Measurements from ENCODE around the gene VAX1.
A peak's percentile ranks its signal among the peaks of the same experiment; 100 is the strongest.
"Not testable (repeated sequence)": the region's sequence is repeated elsewhere in the genome, so short reads cannot be mapped to it uniquely, and the experiment has no call there.

Gene VAX1

DNA sequence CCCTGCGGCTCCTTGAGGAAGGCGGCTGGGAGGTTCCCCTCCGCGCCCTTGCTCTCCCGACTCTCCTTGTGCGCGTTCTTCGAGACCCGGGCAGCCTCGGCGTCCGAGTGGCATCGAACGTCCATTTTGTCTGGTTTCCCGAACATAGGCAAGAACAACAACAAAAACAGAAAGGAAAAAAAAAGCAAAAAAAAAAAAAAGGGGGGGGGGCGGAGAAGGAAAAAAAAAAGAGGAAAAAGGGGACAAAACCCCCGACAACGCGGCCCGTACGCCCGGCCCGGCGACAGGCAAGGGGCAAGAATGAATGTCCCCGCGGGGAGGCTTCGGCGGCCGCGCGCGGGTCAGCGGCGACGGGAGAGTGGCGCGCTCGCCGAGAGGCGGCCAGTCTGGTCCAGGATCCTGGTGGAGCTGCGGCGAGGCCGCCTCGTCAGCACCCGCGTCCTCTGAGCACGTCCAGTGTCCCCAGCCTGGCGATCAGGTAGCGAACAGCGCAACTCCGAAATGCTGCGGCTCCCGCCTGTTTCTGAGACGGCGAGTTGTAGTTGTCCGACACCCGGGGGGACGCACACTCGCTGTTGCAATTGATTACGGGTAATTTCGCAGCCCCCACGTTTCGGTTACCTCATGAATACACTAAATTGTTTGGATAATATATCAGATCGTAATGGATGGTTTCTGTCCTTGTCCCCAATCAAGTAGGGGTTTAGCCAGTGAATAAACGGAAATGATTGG is at the start of gene VAX1:
TSS of gene VAX1 (minus strand) at position 360 of the 732 bp plus-strand sequence. CDS start at position 146, 214 bp downstream.
- no peak for DNase-seq (ENCODE audit: low read depth in 2 of 2)

DNA sequence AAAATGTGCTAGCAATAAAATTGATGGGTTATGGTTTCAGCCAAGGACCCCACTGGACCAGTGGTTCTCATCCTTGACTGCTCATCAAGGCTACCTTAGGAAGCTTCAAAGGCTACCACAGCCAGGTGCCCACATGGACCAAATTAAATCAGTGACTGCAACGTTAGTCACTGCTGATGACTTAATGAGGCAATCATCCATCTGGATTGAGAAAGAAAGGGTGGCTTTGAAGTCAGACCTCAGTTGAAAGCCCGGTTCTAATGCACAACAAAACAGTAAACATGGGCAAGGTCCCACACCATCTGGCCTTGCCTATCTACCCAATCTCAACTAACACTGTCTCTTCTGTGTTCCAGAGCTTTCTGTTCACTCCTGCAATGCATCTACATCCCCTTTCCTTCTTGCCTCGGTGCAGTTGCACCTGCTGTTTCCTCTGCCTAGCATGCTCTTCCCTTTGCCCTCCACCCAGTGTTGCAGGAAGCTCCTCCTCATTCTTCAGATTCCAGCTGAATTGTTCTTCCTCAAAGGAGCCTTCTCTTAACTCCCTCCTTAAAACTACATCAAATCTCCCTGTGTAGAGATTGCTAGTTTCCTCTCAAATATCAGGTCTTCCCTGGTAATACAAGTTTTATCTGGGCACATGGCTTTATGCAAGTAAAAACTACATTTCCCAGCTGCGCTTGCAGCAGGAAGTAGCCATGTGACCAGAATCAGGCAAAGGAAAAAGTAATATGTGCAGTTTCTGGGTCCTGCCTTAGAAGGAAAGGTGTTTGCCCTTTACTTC is 49.0 kb upstream of the VAX1 start:
- no peak for DNase-seq (ENCODE audit: low read depth in 2 of 2)

DNA sequence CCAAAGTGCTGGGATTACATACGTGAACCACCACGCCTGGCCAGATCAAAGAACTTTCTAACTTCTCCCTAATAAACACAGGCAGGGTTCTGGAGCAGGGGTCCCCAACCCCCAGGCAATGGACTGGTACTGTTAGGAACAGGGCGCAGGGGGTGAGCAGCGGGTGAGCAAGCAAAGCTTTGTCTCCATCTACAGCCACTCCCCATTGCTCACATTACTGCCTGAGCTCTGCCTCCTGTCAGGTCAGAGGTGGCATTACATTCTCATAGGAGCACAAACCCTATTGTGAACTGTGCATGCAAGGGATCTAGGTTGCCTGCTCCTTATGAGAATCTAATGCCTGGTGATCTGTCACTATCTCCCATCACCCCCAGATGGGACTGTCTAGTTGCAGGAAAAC is 47.7 kb upstream of the VAX1 start:
- not testable (repeated sequence) for DNase-seq (ENCODE audit: low read depth in 2 of 2)

GRCh38 chr10:117184821-117185220 is 46.8 kb upstream of the VAX1 start:
- DNase-seq (ENCODE audit: low read depth in 2 of 2), result no peak

- DNase-seq (ENCODE audit: low read depth in 2 of 2), result no peak
These were observed 46.2 kb upstream of the VAX1 start for GRCh38 chr10:117184296-117184695.

DNA sequence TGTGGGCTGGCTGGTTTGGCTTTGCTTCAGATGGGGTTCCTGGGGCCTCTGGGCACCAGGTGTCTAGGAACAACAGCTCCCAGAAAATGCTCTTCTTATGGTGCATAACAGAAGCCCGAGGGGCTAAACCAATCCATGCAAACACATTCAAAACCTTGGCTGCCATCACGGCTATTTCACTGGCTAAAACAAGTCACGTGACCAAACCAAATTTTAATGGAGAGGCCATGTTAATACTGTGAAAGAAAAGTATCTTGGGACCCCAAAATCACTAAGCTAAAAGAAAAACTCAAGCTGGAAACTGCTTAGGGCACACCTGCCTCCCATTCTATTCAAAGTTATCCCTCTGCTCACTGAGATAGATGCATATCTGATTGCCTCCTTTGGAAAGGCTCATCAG is 40.1 kb upstream of the VAX1 start:
- no peak for DNase-seq (ENCODE audit: low read depth in 2 of 2)

DNA sequence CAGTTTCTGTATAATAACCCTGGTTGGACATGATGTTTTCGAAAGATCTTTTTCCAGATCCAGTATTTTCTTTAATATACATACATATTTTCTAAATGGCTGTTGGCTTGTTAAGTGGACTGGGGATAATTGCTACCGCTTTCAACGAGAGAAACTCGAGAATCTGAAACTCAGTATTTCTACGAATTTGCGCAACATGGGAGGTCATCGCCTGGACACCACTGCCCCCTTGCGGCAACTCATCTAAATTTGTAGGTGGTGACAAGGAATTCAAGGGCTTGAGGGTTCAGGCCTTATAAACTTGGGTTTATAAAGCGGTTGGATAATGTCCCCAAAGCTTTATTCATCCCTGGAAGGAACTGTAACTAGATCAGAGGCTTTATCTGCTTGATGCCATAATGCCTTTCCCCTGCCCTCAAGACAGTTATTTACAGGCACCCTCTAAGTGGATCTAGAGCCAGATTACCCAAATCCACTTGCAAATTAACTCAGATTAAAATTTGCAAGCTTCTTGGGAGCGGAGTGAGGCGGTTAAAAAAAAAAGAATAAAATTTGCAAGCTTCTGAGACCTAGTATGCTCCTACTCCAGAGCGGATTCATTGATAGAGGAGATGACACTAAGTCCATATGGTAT is 37.9 kb upstream of the VAX1 start:
- peak; percentile 47 to 52 for DNase-seq (ENCODE audit: low read depth in 2 of 2)

GRCh38 chr10:117175215-117175900 is 37.3 kb upstream of the VAX1 start:
- DNase-seq (ENCODE audit: low read depth in 2 of 2), result no peak

- peak; percentile 69 to 79 for DNase-seq (ENCODE audit: low read depth in 2 of 2)
These were observed 36.6 kb upstream of the VAX1 start for GRCh38 chr10:117174439-117175214.

- no peak for DNase-seq (ENCODE audit: low read depth in 2 of 2)
These were observed 32.2 kb upstream of the VAX1 start for GRCh38 chr10:117170244-117170643.

DNA sequence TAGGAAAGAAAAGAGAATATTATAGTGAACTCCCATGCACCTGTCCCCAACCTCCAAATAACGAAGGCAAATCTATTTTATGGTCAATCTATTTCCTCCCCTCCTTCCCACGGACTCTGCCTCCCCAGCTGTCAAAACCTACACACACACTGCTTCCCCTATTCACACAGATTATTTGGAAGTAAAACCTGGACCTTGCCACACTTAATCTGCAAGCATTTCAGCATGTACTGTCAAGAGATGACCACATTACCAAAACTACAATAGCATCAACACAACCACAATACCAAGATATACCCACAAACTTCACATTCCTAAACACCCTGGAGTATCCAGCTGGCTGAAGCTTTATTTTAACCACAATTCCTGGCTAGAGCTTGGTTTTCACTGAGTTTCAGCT is 31.4 kb upstream of the VAX1 start:
- DNase-seq (ENCODE audit: low read depth in 2 of 2), result no peak

GRCh38 chr10:117168729-117169128 is 30.7 kb upstream of the VAX1 start:
- DNase-seq (ENCODE audit: low read depth in 2 of 2), result no peak

- DNase-seq (ENCODE audit: low read depth in 2 of 2), result peak in 1 of 2 donors; percentile 45
These were observed 30.0 kb upstream of the VAX1 start for GRCh38 chr10:117167789-117168674.

DNA sequence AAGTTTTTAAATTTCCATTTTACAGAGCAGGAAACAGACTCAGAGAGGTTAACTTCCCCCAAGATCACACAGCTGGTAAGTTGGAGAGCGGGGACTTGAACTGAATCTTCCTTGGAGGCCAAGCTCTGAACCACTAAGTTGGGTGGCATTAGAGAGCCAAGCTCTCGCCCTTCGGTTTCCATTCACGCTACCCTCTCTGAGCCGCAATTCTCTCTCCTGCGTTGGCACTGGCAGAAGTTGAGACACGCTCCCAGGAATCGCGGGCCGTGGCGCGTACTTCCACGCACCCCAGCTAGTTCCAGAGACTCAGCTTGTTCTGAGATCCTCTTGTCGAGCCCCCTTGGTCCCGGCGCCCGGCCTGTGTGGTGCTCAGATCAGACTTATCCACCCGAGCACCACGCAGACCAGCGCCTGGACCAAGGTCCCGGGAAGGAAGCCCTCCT is 29.3 kb upstream of the VAX1 start:
- DNase-seq (ENCODE audit: low read depth in 2 of 2), result no peak

DNA sequence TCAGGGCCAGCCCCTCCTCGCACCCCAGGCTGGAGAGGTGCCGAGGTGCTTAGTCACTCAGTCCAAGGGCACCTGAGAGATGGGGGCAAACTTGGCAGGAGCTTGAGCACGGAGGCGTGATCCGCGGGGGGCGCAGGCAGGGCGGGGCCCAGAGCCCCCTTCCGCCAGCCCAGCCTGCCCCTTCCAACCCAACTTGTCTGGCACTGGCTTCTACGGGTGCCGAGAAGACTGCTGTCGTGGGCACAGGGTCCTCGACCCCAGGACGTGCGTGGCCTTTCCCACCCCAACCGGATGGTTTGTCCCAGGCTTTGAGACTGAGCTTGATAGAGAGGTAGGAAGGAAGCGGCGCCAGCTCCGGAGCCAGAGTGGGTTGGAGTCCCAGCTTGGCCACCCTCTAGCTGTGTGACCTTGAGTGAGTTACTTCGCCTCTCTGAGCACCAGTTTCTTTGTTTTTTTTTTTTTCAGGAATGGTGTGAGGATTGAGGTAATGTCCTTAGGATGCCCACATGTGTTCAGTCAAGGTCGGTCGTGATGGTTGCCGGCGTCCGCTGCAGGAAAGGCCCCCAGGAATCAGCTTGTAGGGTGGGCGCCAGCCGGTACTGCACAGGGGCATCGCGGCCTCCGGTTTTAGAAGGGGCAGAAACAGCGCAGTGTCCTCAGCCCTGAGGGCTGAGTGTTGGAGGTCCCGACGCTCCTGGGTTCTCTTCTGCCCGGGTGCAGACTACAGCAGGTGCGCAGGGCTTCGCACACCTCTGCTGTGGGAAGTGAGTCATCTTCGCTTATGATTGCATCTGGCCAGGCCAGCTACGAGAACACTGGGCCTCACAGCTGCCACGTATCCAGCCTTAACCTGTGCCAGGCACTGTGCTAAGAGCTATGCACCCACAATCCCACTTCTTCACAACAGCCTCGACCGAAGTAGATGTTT is 28.6 kb upstream of the VAX1 start:
- DNase-seq (ENCODE audit: low read depth in 2 of 2), result no peak

DNA sequence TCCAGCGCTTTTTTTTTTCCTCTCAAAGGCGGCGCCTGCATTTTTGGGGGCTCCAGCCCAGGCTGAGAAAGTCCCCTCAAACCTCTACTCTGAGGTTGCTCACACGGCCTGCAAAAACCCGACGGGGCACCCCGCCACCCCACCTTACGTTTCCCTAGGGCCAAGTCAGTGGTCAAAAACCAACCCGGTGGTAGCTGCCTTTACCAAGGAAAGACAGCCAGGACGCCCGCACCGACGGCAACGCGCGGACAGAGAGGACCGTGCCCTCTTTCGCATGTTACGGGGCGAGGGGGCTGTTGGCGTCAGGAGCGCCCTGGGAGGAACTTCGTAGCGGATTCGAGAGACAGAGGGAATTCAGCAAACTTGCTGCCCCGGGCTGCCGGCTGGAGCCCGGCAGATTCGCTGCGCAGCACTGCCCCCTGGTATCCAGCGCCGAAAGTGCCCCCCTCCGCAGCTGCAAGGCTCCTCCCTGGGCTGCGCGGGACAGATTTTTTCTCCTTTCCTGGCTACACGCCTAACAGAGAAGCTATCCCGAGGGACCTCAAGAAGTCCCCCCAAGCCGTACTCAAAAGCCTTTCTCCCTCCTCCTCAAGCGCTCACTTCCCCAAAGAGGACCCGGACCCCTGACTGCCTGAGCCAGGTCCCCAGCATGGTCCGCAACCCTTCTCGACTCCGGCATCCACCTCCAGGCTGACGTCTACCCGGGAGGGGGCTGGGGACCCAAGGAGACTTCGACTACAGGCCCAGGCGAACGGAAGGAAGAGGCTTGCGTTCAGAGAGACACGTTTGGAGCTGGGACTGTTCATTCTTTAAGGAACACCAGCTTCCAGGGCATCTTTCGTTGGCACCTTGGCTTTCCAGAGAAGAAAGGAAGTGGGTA is 27.7 kb upstream of the VAX1 start:
- DNase-seq (ENCODE audit: low read depth in 2 of 2), result no peak

DNA sequence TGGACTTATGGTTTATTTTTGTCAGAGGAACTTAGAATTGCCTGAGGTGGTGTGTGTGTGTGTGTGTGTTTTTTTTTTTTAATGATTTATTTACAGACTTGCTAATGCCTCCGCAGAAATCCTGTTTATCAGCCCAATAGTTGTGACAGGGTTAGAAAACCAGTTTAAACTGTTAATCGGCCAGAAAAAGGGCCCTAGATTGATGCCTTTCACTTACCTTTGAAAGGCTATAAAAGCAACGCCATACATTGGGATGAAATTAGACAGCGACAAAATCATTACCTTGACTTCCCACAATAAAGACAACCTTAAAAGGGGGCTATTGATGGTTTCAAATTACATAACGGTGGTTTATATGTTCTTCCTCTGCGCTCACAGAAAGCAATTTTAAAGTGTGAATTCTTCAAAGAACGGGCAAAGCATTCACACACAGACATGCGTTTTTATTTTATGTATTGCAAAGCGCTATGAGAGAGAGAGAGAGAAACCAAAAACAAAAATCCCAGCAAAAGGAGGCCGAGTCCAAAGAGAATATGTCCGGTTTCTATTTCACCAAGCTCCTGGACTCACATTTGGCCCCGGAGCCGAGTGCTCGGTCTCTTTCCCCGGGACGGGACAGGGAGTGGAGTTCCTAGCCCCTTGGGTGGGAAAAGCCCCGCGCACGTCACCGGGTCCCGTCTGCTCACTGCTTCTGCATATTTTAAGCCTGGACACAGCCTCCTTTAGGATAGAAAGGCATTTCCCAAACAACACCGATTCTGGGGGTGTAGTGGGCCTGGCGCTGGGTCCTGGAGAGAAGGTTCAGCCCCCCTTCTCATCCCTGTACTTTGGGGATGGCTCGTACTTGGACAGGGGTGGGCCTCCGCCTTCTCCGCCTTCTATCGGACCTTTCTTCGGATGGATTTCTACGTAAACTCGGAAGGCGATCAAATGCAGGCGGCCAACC is 26.8 kb upstream of the VAX1 start:
- no peak for DNase-seq (ENCODE audit: low read depth in 2 of 2)

Measured in stimulated activated CD8-positive, alpha-beta memory T cell treated with anti-CD3 and anti-CD28 coated beads, Interleukin-7, amount 100 ng/mL, for 4 hours (primary cell).